ENCODE data around the gene DSCAM. TPM values are rescaled to one million over a fixed set of nuclear protein-coding genes. Genes with fewer than 3 reads are reported as not detected.

The DSCAM gene
- total and polyA plus RNA-seq, 10 of the 15 experiments (the other 5 are each of a cell fraction or from before 2014, with no cell fraction given), result not detected

GRCh38 chr21:40299451-40299850 lies 547.5 kb downstream of the DSCAM start (continued):
- no peak for TF ChIP-seq RAD21 (IDR thresholded peaks at IDR 0.05; ENCODE audit: insufficient read depth, low read depth, low read length)
- TF ChIP-seq IRF3 (IDR thresholded peaks at IDR 0.05), result no peak

GRCh38 chr21:40294345-40294744 lies 552.6 kb downstream of the DSCAM start:
- no peak for FAIRE-seq
- CTCF ChIA-PET, result no interaction called here
- SMC1A ChIA-PET (ENCODE audit: uncharacterized antibody, unreplicated experiment), result no interaction called here

More at GRCh38 chr21:40294345-40294744, 552.6 kb downstream of the DSCAM start:
- TF ChIP-seq PAX8 (IDR thresholded peaks at IDR 0.05), result no peak
- TF ChIP-seq JUNB (IDR thresholded peaks at IDR 0.05), result no peak
- TF ChIP-seq ZBTB4 (CRISPR knock-in tag; IDR thresholded peaks at IDR 0.05), result no peak
- TF ChIP-seq NRF1 (conservative IDR thresholded peaks at IDR 0.05; ENCODE audit: low read depth, low read length), result no peak
- no peak for TF ChIP-seq PAX5 (IDR thresholded peaks at IDR 0.05; ENCODE audit: borderline replicate concordance, low read depth, low read length)
- no peak for TF ChIP-seq SRF (IDR thresholded peaks at IDR 0.05; ENCODE audit: low read depth in 2 of 2, low read length in 2 of 2)
- no peaks in the 10 kb centered on the region; the same call in 2 of the 3 replicates for H3K9me3 ChIP-seq (replicated peaks; ENCODE audit: control insufficient read depth, insufficient read depth, low read length)
- RAD21 ChIA-PET (ENCODE audit: unreplicated experiment), result no interaction called here
- no peak overlapping the region for H3K27ac ChIP-seq (ENCODE audit: control insufficient read depth, insufficient read depth)
- ATAC-seq, result no peak
- intact Hi-C loops (cut with micrococcal nuclease; ENCODE audit: unreplicated experiment), result no loop called here
- no peak for DNase-seq (ENCODE audit: low read depth, low spot score)
- no peaks in the 10 kb centered on the region for H3K36me3 ChIP-seq (ENCODE audit: control insufficient read depth in 2 of 2, insufficient read depth in 2 of 2, low read length in 1 of 2)
- no peak overlapping the region for H3K4me2 ChIP-seq (ENCODE audit: control insufficient read depth, insufficient read depth)
- POLR2A ChIA-PET, result no interaction called here
- no peaks in the 10 kb centered on the region for H3K27me3 ChIP-seq (replicated peaks in 1 of 2; ENCODE audit: control insufficient read depth in 2 of 2, insufficient read depth in 2 of 2, low read length in 1 of 2)
- no peaks in the 10 kb centered on the region for H4K20me1 ChIP-seq (ENCODE audit: control insufficient read depth, insufficient read depth)
- BruUV-seq (replicated peaks), result no TSS peak
- 49% methylated on average over 2 of the region's 2 CpGs for WGBS (ENCODE audit: insufficient coverage, insufficient replicate concordance, low lambda C conversion rate, missing lambda C conversion rate)
- no peak overlapping the region for H3K9ac ChIP-seq (ENCODE audit: control insufficient read depth, insufficient read depth, low read length)
- no peaks in the 10 kb centered on the region for H3K4me1 ChIP-seq (ENCODE audit: control insufficient read depth, insufficient read depth, low read length)
- no peak overlapping the region for H2AFZ ChIP-seq (ENCODE audit: control insufficient read depth, low read depth, low read length)
- no peaks in the 10 kb centered on the region for H3K79me2 ChIP-seq (ENCODE audit: control insufficient read depth, insufficient read depth, low read length)
- H3K4me3 ChIP-seq, result no peak overlapping the region
- in situ Hi-C loops (cut with MboI), result no loop called here

Measured in GM12878 (cell line).